Left lung (tissue), 10 donors: ENCODE measurements around the gene B3GNT7. TPM values are rescaled to one million over a fixed set of nuclear protein-coding genes. Genes with fewer than 3 reads are reported as not detected.
A peak's percentile ranks its signal among the peaks of the same experiment; 100 is the strongest.

Experiments used
- ATAC-seq: fragments of 200-7000 bp; cut with Tn5 transposase; one replicate; pipeline ENCODE4 v1.9.1; 2020; ENCODE audit warnings: moderate library complexity
- DNase-seq, 4 donors: peaks; one replicate each; pipeline ENCODE4 v3.0.0-alpha.2; 2013 to 2020
- H3K27ac ChIP-seq, 2 donors: fragments of 200-600 bp; sonication (generic) in 1 of 2; one replicate each; pipeline versions ENCODE4 v1.5.0 to v1.8.0; 2020 to 2021
- H3K27me3 ChIP-seq, 2 donors: fragments of 200-600 bp; sonication (generic) in 1 of 2; one replicate each; pipeline versions ENCODE4 v1.5.0 to v1.8.0; 2020 to 2021
- H3K36me3 ChIP-seq, 2 donors: fragments of 200-600 bp; sonication (generic) in 1 of 2; one replicate each; pipeline versions ENCODE4 v1.5.0 to v1.8.0; 2020 to 2021
- H3K4me1 ChIP-seq, 2 donors: fragments of 200-600 bp; one replicate each; pipeline ENCODE4 v1.8.0; 2021
- H3K4me3 ChIP-seq, 2 donors: fragments of 200-600 bp; sonication (generic) in 1 of 2; one replicate each; pipeline versions ENCODE4 v1.5.0 to v1.8.0; 2020 to 2021; ENCODE audit warnings: mild to moderate bottlenecking in 1 of 2
- H3K9me3 ChIP-seq, 2 donors: fragments of 200-600 bp; sonication (generic) in 1 of 2; one replicate each; pipeline versions ENCODE4 v1.5.0 to v1.8.0; 2020 to 2021
- intact Hi-C, 2 donors: fragments of 100-400 bp; cut with DNase I; formaldehyde crosslinking; loops; one replicate each; pipeline versions ENCODE4 v1.11.2 to v1.14.2; 2022
- polyA plus RNA-seq, 6 donors: library from polyadenylated mRNA; unstranded; fragments of 120-200 nt; gene quantifications; one replicate each; pipeline ENCODE4 v1.2.1, GENCODE V29; 2013; ENCODE audit not compliant: insufficient read length in 6 of 6
- total RNA-seq, 2 donors: library from RNA; stranded (reverse); fragmentation: NEBNext Ultra II Directional; extraction: Animal tissue kit (Norgen Biotek cat#: 25700); gene quantifications; one replicate each; pipeline ENCODE4 v1.2.1, GENCODE V29; 2021
- TF ChIP-seq, protein P1 (sequence below), 2 donors: fragments of 200-600 bp; sonication (generic) in 1 of 2; IDR thresholded peaks; one replicate each; pipeline versions ENCODE4 v1.5.0 to v1.8.0; 2021; ENCODE audit warnings: antibody characterized with exemption in 2 of 2
- donor health status: DM: no; HTN: yes; CAD: no.
- donor health status: DM: no; HTN: no; CAD: no.

Gene B3GNT7
- total and polyA plus RNA-seq, 8 donors, result 2.4 to 107 (median 4.3) TPM

DNA sequence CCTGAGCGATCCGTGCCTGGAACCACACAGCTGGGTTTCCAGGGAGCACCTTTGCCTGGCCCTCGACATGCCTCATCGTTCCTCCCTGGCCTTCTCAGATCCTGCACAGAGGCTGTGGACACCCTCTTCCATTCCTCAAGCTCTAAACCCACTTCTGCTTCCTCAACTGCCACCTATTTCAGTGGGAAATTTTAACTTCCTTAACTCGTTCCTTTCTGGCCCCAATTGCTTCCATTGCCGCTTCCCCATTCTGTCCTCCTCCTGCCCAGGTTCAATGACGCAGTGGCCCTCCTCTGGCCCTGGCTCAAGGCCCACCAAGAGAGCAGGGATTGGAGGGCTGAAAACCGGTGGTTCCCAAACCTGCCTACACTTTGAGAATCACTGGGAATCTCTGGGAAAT, 4.8 kb upstream of the B3GNT7 start:
- Histone ChIP-seq H3K4me1 (peaks cover 6 to 40% of the 10 kb centered on the region in 2 donors), H3K36me3 (no peaks in the 10 kb centered on the region), H3K27me3 (peaks cover 0 to 20% of the 10 kb centered on the region in 2 donors), H3K27ac (no peak overlapping the region), H3K4me3 (no peak overlapping the region), H3K9me3 (no peaks in the 10 kb centered on the region)
- intact Hi-C loops, result loop anchor here in 1 of 2 donors (10.0 kb wide), 1 partner anchor 96 kb away; no protein-coding TSS in a partner anchor
- ATAC-seq (no peak), DNase-seq (no peak)
- TF ChIP-seq, protein P1, sequence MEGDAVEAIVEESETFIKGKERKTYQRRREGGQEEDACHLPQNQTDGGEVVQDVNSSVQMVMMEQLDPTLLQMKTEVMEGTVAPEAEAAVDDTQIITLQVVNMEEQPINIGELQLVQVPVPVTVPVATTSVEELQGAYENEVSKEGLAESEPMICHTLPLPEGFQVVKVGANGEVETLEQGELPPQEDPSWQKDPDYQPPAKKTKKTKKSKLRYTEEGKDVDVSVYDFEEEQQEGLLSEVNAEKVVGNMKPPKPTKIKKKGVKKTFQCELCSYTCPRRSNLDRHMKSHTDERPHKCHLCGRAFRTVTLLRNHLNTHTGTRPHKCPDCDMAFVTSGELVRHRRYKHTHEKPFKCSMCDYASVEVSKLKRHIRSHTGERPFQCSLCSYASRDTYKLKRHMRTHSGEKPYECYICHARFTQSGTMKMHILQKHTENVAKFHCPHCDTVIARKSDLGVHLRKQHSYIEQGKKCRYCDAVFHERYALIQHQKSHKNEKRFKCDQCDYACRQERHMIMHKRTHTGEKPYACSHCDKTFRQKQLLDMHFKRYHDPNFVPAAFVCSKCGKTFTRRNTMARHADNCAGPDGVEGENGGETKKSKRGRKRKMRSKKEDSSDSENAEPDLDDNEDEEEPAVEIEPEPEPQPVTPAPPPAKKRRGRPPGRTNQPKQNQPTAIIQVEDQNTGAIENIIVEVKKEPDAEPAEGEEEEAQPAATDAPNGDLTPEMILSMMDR (IDR thresholded peaks at IDR 0.05), result no peak

DNA sequence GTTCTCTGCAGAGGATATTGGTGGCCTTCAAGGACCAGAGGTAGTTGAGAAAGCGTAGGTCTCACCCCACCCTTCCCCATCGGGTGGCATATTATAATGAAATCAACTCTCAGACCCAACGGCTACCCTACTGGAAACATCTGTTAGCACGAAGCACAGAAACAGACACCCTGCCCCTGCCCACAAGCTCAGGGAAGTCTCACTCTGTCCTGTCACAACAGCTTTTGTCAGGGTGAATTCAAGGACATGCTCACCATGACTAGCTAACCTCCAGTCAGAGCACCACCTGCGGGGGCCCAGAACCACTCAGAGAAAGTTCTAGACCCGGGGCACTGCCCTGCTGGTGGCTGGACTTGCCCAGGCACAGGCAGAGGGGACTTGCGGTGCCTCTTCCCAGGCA, 3.5 kb upstream of the B3GNT7 start:
- Histone ChIP-seq H3K9me3 (no peaks in the 10 kb centered on the region), H3K4me1 (peaks cover 6 to 47% of the 10 kb centered on the region in 2 donors), H3K4me3 (no peak overlapping the region), H3K27me3 (peaks cover 4 to 33% of the 10 kb centered on the region in 2 donors), H3K36me3 (no peaks in the 10 kb centered on the region), H3K27ac (no peak overlapping the region)
- no peak for DNase-seq
- ATAC-seq, result no peak
- intact Hi-C loops, result loop anchor here in 1 of 2 donors (10.0 kb wide), 1 partner anchor 97 kb away; no protein-coding TSS in a partner anchor
- TF ChIP-seq, protein P1 (IDR thresholded peaks at IDR 0.05), result no peak

DNA sequence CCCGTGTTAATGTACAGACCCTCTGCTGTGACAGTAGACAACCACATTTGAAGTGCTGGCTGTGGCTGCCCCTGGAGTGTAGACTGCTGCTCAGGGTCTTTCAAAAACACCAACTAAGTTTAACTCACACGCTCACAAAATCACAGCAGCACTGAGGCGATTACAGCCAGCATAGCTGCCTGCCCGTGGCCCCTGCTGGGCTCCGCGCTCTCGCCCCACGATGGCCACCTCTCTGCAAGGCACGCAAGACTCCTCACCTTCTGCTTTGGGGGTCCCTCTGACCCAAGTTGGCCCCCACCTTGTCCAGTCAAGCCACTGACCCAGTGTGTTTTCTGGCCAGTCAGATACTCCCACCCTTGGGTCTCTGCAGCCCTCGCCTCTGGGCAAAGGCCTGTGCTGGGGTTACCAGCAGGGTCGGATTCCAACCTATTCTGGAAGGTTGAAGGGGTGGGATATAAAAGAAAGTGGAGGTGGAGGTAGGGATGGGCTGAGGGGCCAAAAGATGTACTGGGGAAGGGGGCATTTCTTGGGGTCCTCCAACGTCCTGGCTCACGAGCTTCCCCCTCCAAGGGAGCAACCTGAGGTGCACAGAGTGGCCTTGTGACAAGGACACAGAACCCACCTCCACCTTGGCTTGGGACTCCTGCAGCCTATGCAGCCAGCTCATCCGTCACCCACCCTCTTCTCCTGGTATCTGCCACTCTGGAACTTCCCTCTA, 2.9 kb upstream of the B3GNT7 start:
- no peaks in the 10 kb centered on the region for H3K36me3 ChIP-seq
- peaks cover 6 to 47% of the 10 kb centered on the region in 2 donors for H3K4me1 ChIP-seq
- intact Hi-C loops, result loop anchor here in 1 of 2 donors (10.0 kb wide), 1 partner anchor 98 kb away; no protein-coding TSS in a partner anchor
- ATAC-seq (no peak), DNase-seq (no peak)
- H3K27ac ChIP-seq, result no peak overlapping the region
- TF ChIP-seq, protein P1 (IDR thresholded peaks at IDR 0.05), result no peak
- H3K9me3 ChIP-seq, result no peaks in the 10 kb centered on the region
- no peak overlapping the region for H3K4me3 ChIP-seq
- peaks cover 4 to 33% of the 10 kb centered on the region in 2 donors for H3K27me3 ChIP-seq

DNA sequence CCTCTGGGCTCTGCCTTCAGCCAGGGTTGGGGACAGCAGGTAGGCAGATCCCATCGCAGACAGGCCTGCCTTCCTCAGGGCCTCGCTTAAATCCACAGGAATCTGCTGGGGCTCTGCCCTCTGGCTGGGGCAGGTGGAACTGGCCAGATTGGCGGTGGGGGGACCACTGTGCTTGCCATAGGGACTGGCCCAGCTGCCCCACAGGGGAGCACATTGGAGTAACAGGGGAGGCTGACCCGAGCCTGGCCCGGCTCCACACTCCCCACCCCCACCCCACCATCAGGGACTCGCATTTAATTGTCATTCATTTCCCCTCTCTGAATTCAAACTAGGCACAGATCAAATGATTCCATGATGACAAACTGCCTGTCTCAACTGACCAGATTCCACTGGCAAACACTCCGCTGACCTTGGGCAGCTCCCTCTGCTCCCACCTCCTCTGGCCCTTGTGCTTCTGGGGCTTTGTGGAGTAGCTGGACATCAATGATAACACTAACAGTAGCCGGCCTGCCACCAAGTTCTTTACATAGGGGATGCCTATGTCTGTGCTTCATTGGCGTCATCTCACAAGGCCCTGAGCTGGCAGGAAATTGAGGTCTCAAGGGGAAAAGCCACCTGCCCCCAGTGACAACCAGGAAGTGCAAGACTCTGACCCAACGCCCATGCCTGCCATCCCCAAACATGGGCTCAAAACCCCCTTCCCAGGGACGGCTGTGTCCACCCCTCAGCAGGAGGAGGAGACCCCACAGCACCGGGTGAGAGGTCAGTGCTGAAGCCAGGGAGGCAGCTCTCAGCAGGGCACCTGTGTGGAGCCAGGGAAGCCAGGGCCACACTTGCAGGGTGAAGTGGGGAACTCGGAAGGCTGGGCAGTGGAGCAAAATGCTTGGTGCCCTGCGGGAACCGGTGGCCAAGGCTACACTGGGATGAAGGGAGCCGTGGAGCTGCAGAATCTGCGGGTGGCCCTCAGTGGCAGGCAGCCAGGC, 2.1 kb upstream of the B3GNT7 start:
- Histone ChIP-seq H3K27ac (peak overlapping the region; percentile 60 to 80), H3K4me3 (no peak overlapping the region), H3K36me3 (peaks cover 0 to 7% of the 10 kb centered on the region in 2 donors), H3K4me1 (peaks cover 6 to 42% of the 10 kb centered on the region in 2 donors), H3K27me3 (peaks cover 4 to 33% of the 10 kb centered on the region in 2 donors), H3K9me3 (no peaks in the 10 kb centered on the region)
- intact Hi-C loops, result loop anchor here in 1 of 2 donors (10.0 kb wide), 1 partner anchor 99 kb away; no protein-coding TSS in a partner anchor
- ATAC-seq (peak; percentile 50), DNase-seq (peak in 1 of 4 donors; percentile 65)
- TF ChIP-seq, protein P1 (IDR thresholded peaks at IDR 0.05), result no peak
